ENCODE measurements around the gene TRAPPC3L. TPM values are rescaled to one million over a fixed set of nuclear protein-coding genes. Genes with fewer than 3 reads are reported as not detected.

TRAPPC3L gene
- polyA plus RNA-seq, 2 of the 4 experiments (the other 2 are of a cell fraction): not detected

DNA sequence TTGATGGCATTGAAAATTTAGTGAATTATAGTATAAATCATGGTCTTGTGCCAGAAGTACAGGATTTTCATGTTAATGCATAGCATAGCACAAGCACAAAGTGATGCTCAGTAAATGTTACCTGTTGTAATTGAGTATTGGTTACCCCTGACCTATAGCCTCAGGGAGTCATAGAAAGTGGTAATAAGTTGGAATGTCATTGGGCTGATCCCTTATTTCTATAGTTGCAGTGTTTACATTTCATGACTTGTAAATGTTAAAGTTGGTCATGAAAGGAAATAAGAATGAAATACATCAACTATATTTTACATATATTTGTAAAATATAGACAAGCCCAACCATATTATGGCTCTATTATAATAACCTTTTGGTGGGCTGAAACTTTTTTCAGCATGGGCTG lies 32.9 kb upstream of the TRAPPC3L start:
- no peak overlapping the region for H3K4me3 ChIP-seq
- DNase-seq (ENCODE audit: low read depth in 1 of 2, low spot score in 1 of 2) (no peak), FAIRE-seq (no peak), ATAC-seq (no peak)
- H3K27ac ChIP-seq: no peak overlapping the region
- POLR2A ChIA-PET: no interaction called here
- no peaks in the 10 kb centered on the region for H3K9me3 ChIP-seq
- H3K4me2 ChIP-seq: no peak overlapping the region
- TF ChIP-seq PBX3 (IDR thresholded peaks at IDR 0.05): no peak
- no peak for TF ChIP-seq MAFK (IDR thresholded peaks at IDR 0.05; ENCODE audit: partially characterized antibody)
- TF ChIP-seq EP300 (IDR thresholded peaks at IDR 0.05): no peak
- TF ChIP-seq CBX2 (IDR thresholded peaks at IDR 0.05; ENCODE audit: borderline replicate concordance, low read depth): no peak
- TF ChIP-seq ZNF302 (CRISPR knock-in tag; IDR thresholded peaks at IDR 0.05): no peak
- CTCF ChIA-PET: no interaction called here
- peaks cover under 1% of the 10 kb centered on the region; the same call in 2 of the 3 replicates for H3K4me1 ChIP-seq

- no peak for DNase-seq (ENCODE audit: low read depth in 1 of 2, low spot score in 1 of 2)
- Histone ChIP-seq H3K4me3 (no peak overlapping the region), H3K9me3 (no peaks in the 10 kb centered on the region), H3K4me2 (no peak overlapping the region), H3K4me1 (peaks cover 8% of the 10 kb centered on the region; the same call in 2 of the 3 replicates), H3K27ac (no peak overlapping the region)
- 87% methylated on average over 5 of the region's 5 CpGs for WGBS (ENCODE audit: missing lambda C conversion rate)
- POLR2A ChIA-PET: no interaction called here
- ATAC-seq: no peak
- no peak for TF ChIP-seq SREBF2 (IDR thresholded peaks at IDR 0.05)
- no peak for TF ChIP-seq EHMT2 (IDR thresholded peaks at IDR 0.05; ENCODE audit: low read depth)
- TF ChIP-seq ZFP36 (IDR thresholded peaks at IDR 0.05; ENCODE audit: borderline replicate concordance, partially characterized antibody): no peak
- TF ChIP-seq, protein P1, sequence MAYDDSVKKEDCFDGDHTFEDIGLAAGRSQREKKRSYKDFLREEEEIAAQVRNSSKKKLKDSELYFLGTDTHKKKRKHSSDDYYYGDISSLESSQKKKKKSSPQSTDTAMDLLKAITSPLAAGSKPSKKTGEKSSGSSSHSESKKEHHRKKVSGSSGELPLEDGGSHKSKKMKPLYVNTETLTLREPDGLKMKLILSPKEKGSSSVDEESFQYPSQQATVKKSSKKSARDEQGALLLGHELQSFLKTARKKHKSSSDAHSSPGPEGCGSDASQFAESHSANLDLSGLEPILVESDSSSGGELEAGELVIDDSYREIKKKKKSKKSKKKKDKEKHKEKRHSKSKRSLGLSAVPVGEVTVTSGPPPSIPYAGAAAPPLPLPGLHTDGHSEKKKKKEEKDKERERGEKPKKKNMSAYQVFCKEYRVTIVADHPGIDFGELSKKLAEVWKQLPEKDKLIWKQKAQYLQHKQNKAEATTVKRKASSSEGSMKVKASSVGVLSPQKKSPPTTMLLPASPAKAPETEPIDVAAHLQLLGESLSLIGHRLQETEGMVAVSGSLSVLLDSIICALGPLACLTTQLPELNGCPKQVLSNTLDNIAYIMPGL (CRISPR knock-in tag; IDR thresholded peaks at IDR 0.05; ENCODE audit: borderline replicate concordance): no peak
- no peak for TF ChIP-seq NR3C1 (IDR thresholded peaks at IDR 0.05)
- no peak for TF ChIP-seq CTCF (IDR thresholded peaks at IDR 0.05)
- TF ChIP-seq, protein P2, sequence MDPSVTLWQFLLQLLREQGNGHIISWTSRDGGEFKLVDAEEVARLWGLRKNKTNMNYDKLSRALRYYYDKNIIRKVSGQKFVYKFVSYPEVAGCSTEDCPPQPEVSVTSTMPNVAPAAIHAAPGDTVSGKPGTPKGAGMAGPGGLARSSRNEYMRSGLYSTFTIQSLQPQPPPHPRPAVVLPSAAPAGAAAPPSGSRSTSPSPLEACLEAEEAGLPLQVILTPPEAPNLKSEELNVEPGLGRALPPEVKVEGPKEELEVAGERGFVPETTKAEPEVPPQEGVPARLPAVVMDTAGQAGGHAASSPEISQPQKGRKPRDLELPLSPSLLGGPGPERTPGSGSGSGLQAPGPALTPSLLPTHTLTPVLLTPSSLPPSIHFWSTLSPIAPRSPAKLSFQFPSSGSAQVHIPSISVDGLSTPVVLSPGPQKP (IDR thresholded peaks at IDR 0.05; ENCODE audit: low read depth, low read length): no peak
- TF ChIP-seq, protein P3, sequence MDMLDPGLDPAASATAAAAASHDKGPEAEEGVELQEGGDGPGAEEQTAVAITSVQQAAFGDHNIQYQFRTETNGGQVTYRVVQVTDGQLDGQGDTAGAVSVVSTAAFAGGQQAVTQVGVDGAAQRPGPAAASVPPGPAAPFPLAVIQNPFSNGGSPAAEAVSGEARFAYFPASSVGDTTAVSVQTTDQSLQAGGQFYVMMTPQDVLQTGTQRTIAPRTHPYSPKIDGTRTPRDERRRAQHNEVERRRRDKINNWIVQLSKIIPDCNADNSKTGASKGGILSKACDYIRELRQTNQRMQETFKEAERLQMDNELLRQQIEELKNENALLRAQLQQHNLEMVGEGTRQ (IDR thresholded peaks at IDR 0.05): no peak
- TF ChIP-seq ZNF302 (CRISPR knock-in tag; IDR thresholded peaks at IDR 0.05): no peak
- no peak for TF ChIP-seq HEYL (CRISPR knock-in tag; IDR thresholded peaks at IDR 0.05)
- no peak for TF ChIP-seq RCOR1 (IDR thresholded peaks at IDR 0.05; ENCODE audit: low read depth, low read length)
- TF ChIP-seq CHD2 (IDR thresholded peaks at IDR 0.05; ENCODE audit: low read length, partially characterized antibody): no peak
- TF ChIP-seq, protein P4, sequence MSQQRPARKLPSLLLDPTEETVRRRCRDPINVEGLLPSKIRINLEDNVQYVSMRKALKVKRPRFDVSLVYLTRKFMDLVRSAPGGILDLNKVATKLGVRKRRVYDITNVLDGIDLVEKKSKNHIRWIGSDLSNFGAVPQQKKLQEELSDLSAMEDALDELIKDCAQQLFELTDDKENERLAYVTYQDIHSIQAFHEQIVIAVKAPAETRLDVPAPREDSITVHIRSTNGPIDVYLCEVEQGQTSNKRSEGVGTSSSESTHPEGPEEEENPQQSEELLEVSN (IDR thresholded peaks at IDR 0.05; ENCODE audit: borderline replicate concordance, low read depth): no peak
- TF ChIP-seq JUNB (IDR thresholded peaks at IDR 0.05): no peak
- no peak for TF ChIP-seq MAZ (IDR thresholded peaks at IDR 0.05; ENCODE audit: borderline replicate concordance, low read depth, low read length)
- FAIRE-seq: no peak
- CTCF ChIA-PET: no interaction called here
Measured at GRCh38 chr6:116577486-116577885, 32.0 kb upstream of the TRAPPC3L start.

Measured in A549 (cell line).